ENCODE results near the gene PRKCZ. TPM values are rescaled to one million over a fixed set of nuclear protein-coding genes. Genes with fewer than 3 reads are reported as not detected.

The PRKCZ gene
- total and polyA plus RNA-seq, 9 of the 15 experiments (the other 6 are each of a cell fraction or from before 2014, with no cell fraction given) = 0.07 to 3.1 (median 1.3) TPM

- DNase-seq (ENCODE audit: extremely low read depth in 1 of 4, low spot score in 3 of 4) = no peak
- H3K79me2 ChIP-seq (ENCODE audit: control insufficient read depth, insufficient read depth, low read length) = no peaks in the 10 kb centered on the region
- H3K4me3 ChIP-seq = no peak overlapping the region
- WGBS (ENCODE audit: insufficient coverage, low coverage, missing lambda C conversion rate) = 10% methylated on average over 7 of the region's 7 CpGs
- in situ Hi-C loops (cut with MboI) = no loop called here
- peaks cover 48 to 81% of the 10 kb centered on the region in 2 experiments; a peak in 4 of 5 replicates for H3K27me3 ChIP-seq (ENCODE audit: control insufficient read depth in 2 of 2, insufficient read depth in 2 of 2, low read length in 2 of 2)
- no peaks in the 10 kb centered on the region for H3K9me1 ChIP-seq (ENCODE audit: control insufficient read depth, insufficient read depth, low read length)
- POLR2A ChIA-PET = interaction anchor here (0.7 to 1.0 kb wide), 2 partner anchors 11 to 408 kb away, joined by 3 to 4 read pairs; no protein-coding TSS in a partner anchor
- no peaks in the 10 kb centered on the region; the same call in 1 of the 2 replicates for H4K20me1 ChIP-seq (replicated peaks; ENCODE audit: control insufficient read depth, insufficient read depth, low read length)
- peaks cover 0 to 27% of the 10 kb centered on the region in 2 experiments; a peak in 2 of 5 replicates for H3K4me1 ChIP-seq (replicated peaks in 1 of 2; ENCODE audit: control insufficient read depth in 2 of 2, insufficient read depth in 2 of 2, low read length in 2 of 2)
- H3K4me2 ChIP-seq (ENCODE audit: insufficient read depth, low read length) = no peak overlapping the region
- ATAC-seq = no peak
- H3K9me3 ChIP-seq (replicated peaks; ENCODE audit: control insufficient read depth, insufficient read depth, low read depth, low read length) = peaks cover 6% of the 10 kb centered on the region; the same call in 1 of the 2 replicates
- no peaks in the 10 kb centered on the region for H3K36me3 ChIP-seq (ENCODE audit: control insufficient read depth, insufficient read depth, low read length)
- no peak overlapping the region for H3K27ac ChIP-seq (ENCODE audit: extremely low read depth, low read depth, low read length)
- BruUV-seq (replicated peaks) = no TSS peak
- peak; percentile 6 for FAIRE-seq
- intact Hi-C loops (cut with micrococcal nuclease) = no loop called here
- no peak overlapping the region for H2AFZ ChIP-seq (ENCODE audit: low read depth, low read length)
- CTCF ChIA-PET (ENCODE audit: low intra/inter-chr PET ratio) = no interaction called here
- no peak overlapping the region for H3K9ac ChIP-seq (ENCODE audit: insufficient read depth in 1 of 2, low read depth in 2 of 2, low read length in 2 of 2)
- TF ChIP-seq ZFP1 (CRISPR knock-in tag; IDR thresholded peaks at IDR 0.05) (peak; percentile 96), ZBTB1 (CRISPR knock-in tag; IDR thresholded peaks at IDR 0.05; ENCODE audit: borderline replicate concordance, low read depth) (no peak), ZNF766 (CRISPR knock-in tag; conservative IDR thresholded peaks at IDR 0.05) (no peak), CBX3 (IDR thresholded peaks at IDR 0.05; ENCODE audit: borderline replicate concordance in 1 of 2, low read length in 2 of 2) (peak in 1 of 2 experiments; percentile 58; a peak in 1 of 3 replicates), TRIM28 (IDR thresholded peaks at IDR 0.05) (peak; percentile 52; the same call in 1 of the 2 replicates), ZNF589 (CRISPR knock-in tag; IDR thresholded peaks at IDR 0.05; ENCODE audit: low read depth) (no peak)
These were observed 28.0 kb downstream of the PRKCZ start for GRCh38 chr1:2078170-2078569.
